NK-92 (cell line): Measurements from ENCODE around the gene SYVN1.
A peak's percentile ranks its signal among the peaks of the same experiment; 100 is the strongest.

Experiments
- DNase-seq: peaks from one replicate; lab custom pipeline; 2025; ENCODE audit not compliant: unreplicated experiment; lab: John Stamatoyannopoulos, UW

SYVN1 gene

GRCh38 chr11:65087827-65088226 is 46.5 kb downstream of the SYVN1 start:
- no peak for DNase-seq

DNA sequence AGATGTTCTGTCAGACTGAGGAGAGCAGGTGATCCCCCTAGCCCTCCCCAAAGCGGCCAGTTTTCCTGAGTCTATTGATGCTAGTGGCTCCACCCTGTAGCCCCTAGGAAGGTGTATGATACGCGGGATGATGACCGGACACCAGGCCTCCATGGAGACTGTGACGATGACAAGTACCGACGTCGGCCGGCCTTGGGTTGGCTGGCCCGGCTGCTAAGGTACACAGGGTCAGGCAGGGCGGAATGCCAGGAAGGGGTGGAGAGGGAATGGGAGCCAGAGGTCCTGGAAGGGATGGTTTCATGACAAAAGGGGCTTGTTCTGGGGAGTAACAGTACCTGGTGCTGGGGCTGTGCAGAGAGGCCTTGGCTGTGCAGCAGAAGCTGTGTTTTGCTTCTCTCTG is 47.1 kb downstream of the SYVN1 start:
- DNase-seq: no peak

- DNase-seq: no peak
Observed at GRCh38 chr11:65086809-65087208, 47.5 kb downstream of the SYVN1 start.

DNA sequence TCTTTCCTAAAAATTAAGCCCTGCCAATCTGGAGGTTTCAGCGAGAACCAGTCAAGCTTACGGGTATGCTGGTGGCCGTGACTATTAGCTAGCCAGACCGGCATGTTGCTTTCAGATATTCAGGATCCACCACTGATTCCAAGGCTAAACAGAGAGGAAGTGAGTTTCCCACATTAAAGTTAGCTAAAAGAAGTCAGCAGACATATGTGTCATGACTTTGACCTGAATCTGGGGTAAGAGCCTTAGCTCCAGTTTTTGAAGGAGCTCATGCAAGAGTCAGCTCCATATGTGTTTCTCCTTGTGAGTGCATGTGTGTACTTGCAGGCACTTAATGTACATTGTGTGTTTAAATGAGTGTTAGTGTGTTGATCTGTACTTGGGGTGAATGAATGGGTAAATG is 48.9 kb downstream of the SYVN1 start:
- DNase-seq: no peak

DNA sequence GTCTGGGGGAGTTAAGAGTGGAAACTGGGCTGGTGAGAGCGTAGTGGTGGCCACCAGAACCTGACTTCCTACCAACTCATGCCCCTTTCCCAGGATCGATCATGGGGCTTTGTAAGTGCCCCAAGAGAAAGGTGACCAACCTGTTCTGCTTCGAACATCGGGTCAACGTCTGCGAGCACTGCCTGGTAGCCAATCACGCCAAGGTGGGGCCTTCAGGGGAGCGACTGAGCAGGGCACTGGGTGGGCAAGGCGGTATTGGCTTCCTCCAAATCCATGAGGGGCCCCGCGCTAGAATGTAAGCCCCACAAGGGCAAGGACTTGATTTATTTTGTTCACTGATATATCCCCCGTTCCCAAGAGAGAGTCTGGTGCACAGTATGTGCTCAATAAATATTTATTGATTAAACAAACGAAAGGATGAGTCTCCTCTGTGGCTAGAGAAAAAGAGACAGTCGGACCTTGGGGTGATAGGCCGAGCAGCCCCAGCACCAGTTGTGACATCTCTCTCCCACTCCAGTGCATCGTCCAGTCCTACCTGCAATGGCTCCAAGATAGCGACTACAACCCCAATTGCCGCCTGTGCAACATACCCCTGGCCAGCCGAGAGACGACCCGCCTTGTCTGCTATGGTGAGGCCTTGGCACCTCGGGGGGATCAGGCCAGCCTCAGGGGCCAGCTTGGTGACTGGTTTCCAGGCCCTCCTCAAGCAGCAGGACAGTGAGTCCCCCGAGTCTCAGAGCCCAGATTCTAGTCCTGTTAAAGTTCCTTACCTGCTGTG is 49.5 kb downstream of the SYVN1 start:
- no peak for DNase-seq

- DNase-seq: peak; percentile 73
Observed at GRCh38 chr11:65083834-65084597, 50.3 kb downstream of the SYVN1 start, which contains the start of the genes CDCA5 and ZFPL1. CDCA5 (minus strand) TSS chr11:65084040; CDS start chr11:65083978, 62 bp downstream. ZFPL1 (plus strand) TSS chr11:65084222; CDS start chr11:65084699, 477 bp downstream.

GRCh38 chr11:65083134-65083833 is 51.0 kb downstream of the SYVN1 start:
- DNase-seq: no peak

DNA sequence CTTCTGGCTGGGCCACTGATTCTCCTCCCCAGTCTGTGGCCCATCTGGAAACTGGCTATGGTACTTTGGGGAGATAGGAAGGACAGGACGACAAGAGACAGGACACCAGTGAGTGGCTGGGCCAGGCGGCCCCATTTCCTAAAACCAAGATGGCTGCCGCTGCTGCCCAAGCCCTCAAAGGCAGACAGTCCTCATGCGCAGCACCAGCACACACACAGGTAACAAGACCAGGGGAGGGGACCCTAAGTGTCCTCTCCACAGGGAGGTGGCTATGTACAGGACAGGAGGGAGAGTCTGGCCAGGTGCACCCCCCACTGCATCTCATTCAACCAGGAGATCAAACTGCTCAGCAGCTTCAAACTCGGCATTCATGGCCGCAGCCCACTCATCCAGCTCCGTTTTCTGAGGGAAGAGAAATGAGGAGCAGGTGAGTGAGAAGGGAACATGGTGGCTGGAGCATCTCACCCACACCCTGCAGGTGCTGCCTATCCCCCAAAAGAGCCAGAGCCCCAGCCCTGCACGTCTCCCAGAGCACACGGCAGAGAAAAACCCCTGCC is 55.5 kb downstream of the SYVN1 start:
- DNase-seq: no peak

- no peak for DNase-seq
Observed at GRCh38 chr11:65078151-65078550, 56.2 kb downstream of the SYVN1 start.

GRCh38 chr11:65077451-65077850 is 56.9 kb downstream of the SYVN1 start:
- DNase-seq: no peak
